ENCODE data around the gene RPP25L. TPM values are rescaled to one million over a fixed set of nuclear protein-coding genes. Genes with fewer than 3 reads are reported as not detected.

Gene RPP25L
- total and polyA plus RNA-seq, 10 of the 15 experiments (the other 5 are each of a cell fraction or from before 2014, with no cell fraction given): 7.7 to 30.2 (median 16.8) TPM

- H3K9ac ChIP-seq (ENCODE audit: control insufficient read depth, insufficient read depth, low read length): no peak overlapping the region
- intact Hi-C loops (cut with micrococcal nuclease; ENCODE audit: unreplicated experiment): no loop called here
- peaks cover 6% of the 10 kb centered on the region for H3K4me1 ChIP-seq (ENCODE audit: control insufficient read depth, insufficient read depth, low read length)
- ATAC-seq (no peak), DNase-seq (ENCODE audit: low read depth, low spot score) (no peak), FAIRE-seq (no peak)
- H3K36me3 ChIP-seq (ENCODE audit: control insufficient read depth in 2 of 2, insufficient read depth in 2 of 2, low read length in 1 of 2): no peaks in the 10 kb centered on the region
- H3K27ac ChIP-seq (ENCODE audit: control insufficient read depth, insufficient read depth): no peak overlapping the region
- ChIA-PET CTCF (interaction anchor here (1.3 to 4.9 kb wide), 2 partner anchors 12 to 123 kb away, joined by 3 to 58 read pairs; partner anchors contain the start of gene SIGMAR1), POLR2A (no interaction called here), RAD21 (ENCODE audit: unreplicated experiment) (no interaction called here), SMC1A (ENCODE audit: uncharacterized antibody, unreplicated experiment) (no interaction called here)
- BruUV-seq (replicated peaks): no TSS peak
- H3K4me3 ChIP-seq: no peak overlapping the region
- no peak overlapping the region for H3K4me2 ChIP-seq (ENCODE audit: control insufficient read depth, insufficient read depth)
- WGBS (ENCODE audit: insufficient coverage, insufficient replicate concordance, low lambda C conversion rate, missing lambda C conversion rate): 6% methylated on average over 31 of the region's 63 CpGs
- peaks cover 2% of the 10 kb centered on the region; the same call in 1 of the 2 replicates for H3K79me2 ChIP-seq (ENCODE audit: control insufficient read depth, insufficient read depth, low read length)
- in situ Hi-C loops (cut with MboI): no loop called here
- peak; percentile 10; the same call in 1 of the 2 replicates for TF ChIP-seq RUNX3 (IDR thresholded peaks at IDR 0.05; ENCODE audit: low read length)
- TF ChIP-seq BRCA1 (IDR thresholded peaks at IDR 0.05; ENCODE audit: low read depth, low read length): no peak
- no peak for TF ChIP-seq CBX5 (IDR thresholded peaks at IDR 0.05; ENCODE audit: low read depth)
- TF ChIP-seq TBL1XR1 (IDR thresholded peaks at IDR 0.05; ENCODE audit: low read depth, low read length): no peak
- no peak for TF ChIP-seq NFIC (IDR thresholded peaks at IDR 0.05; ENCODE audit: low read depth, low read length)
- no peak for TF ChIP-seq TCF3 (IDR thresholded peaks at IDR 0.05; ENCODE audit: borderline replicate concordance, insufficient read depth, low read depth, low read length)
- TF ChIP-seq SREBF1 (IDR thresholded peaks at IDR 0.05; ENCODE audit: low read length): no peak
- TF ChIP-seq SUZ12 (IDR thresholded peaks at IDR 0.05; ENCODE audit: unreplicated experiment): no peak
- no peak for TF ChIP-seq ZNF217 (IDR thresholded peaks at IDR 0.05)
- no peak for TF ChIP-seq NFYB (IDR thresholded peaks at IDR 0.05; ENCODE audit: insufficient read depth, low read depth, low read length)
- TF ChIP-seq SP1 (IDR thresholded peaks at IDR 0.05; ENCODE audit: low read depth, low read length): no peak
- no peak for TF ChIP-seq NR2C1 (IDR thresholded peaks at IDR 0.05)
- TF ChIP-seq BHLHE40 (IDR thresholded peaks at IDR 0.05; ENCODE audit: borderline replicate concordance in 1 of 2, low read depth in 2 of 2, low read length in 1 of 2): peak in 1 of 2 experiments; percentile 33; a peak in 1 of 4 replicates
- H2AFZ ChIP-seq (ENCODE audit: control insufficient read depth, low read depth, low read length): no peak overlapping the region
- H3K9me3 ChIP-seq (replicated peaks; ENCODE audit: control insufficient read depth, insufficient read depth, low read length): no peaks in the 10 kb centered on the region; the same call in 2 of the 3 replicates
- H4K20me1 ChIP-seq (ENCODE audit: control insufficient read depth, insufficient read depth): no peaks in the 10 kb centered on the region; the same call in 1 of the 2 replicates
- peaks cover 7 to 20% of the 10 kb centered on the region in 2 experiments; a peak in 3 of 4 replicates for H3K27me3 ChIP-seq (replicated peaks in 1 of 2; ENCODE audit: control insufficient read depth in 2 of 2, insufficient read depth in 2 of 2, low read length in 1 of 2)
Observed at GRCh38 chr9:34623374-34624235, 11.7 kb upstream of the RPP25L start.

All from GM12878 (cell line).